ENCODE measurements around the gene CNTN6.

CNTN6 gene

GRCh38 chr3:1092771-1093170 lies at the start of gene CNTN6:
Gene CNTN6 (plus strand): TSS chr3:1093024. CDS start chr3:1148009, 54,985 bp downstream.
- DNase-seq (ENCODE audit: low read depth), result no peak

- no peak for DNase-seq (ENCODE audit: low read depth)
Observed at GRCh38 chr3:1048558-1048957, 44.3 kb upstream of the CNTN6 start.

- no peak for DNase-seq (ENCODE audit: low read depth)
Observed at GRCh38 chr3:1055870-1056269, 37.0 kb upstream of the CNTN6 start.

- no peak for DNase-seq (ENCODE audit: low read depth)
Observed at GRCh38 chr3:1056744-1057143, 36.1 kb upstream of the CNTN6 start.

- no peak for DNase-seq (ENCODE audit: low read depth)
Observed at GRCh38 chr3:1057436-1057835, 35.4 kb upstream of the CNTN6 start.

- DNase-seq (ENCODE audit: low read depth), result no peak
Observed at GRCh38 chr3:1068985-1069384, 23.8 kb upstream of the CNTN6 start.

GRCh38 chr3:1072041-1072440 lies 20.8 kb upstream of the CNTN6 start:
- DNase-seq (ENCODE audit: low read depth), result no peak

GRCh38 chr3:1079662-1080061 lies 13.2 kb upstream of the CNTN6 start:
- DNase-seq (ENCODE audit: low read depth), result no peak

- DNase-seq (ENCODE audit: low read depth), result no peak
Observed at GRCh38 chr3:1082108-1082507, 10.7 kb upstream of the CNTN6 start.

- DNase-seq (ENCODE audit: low read depth), result no peak
Observed at GRCh38 chr3:1087066-1087560, 5.7 kb upstream of the CNTN6 start.

GRCh38 chr3:1088503-1088902 lies 4.3 kb upstream of the CNTN6 start:
- DNase-seq (ENCODE audit: low read depth), result no peak

- no peak for DNase-seq (ENCODE audit: low read depth)
Observed at GRCh38 chr3:1091286-1091685, 1.5 kb upstream of the CNTN6 start.

- no peak for DNase-seq (ENCODE audit: low read depth)
Observed at GRCh38 chr3:1092061-1092460, 763 bp upstream of the CNTN6 start.

GRCh38 chr3:1093217-1093616 lies 393 bp downstream of the CNTN6 start:
- no peak for DNase-seq (ENCODE audit: low read depth)

GRCh38 chr3:1103525-1103924 lies 10.7 kb downstream of the CNTN6 start:
- no peak for DNase-seq (ENCODE audit: low read depth)

GRCh38 chr3:1117843-1118473 lies 25.1 kb downstream of the CNTN6 start:
- no peak for DNase-seq (ENCODE audit: low read depth)

GRCh38 chr3:1131166-1131565 lies 38.3 kb downstream of the CNTN6 start:
- DNase-seq (ENCODE audit: low read depth), result no peak

- DNase-seq (ENCODE audit: low read depth), result no peak
Observed at GRCh38 chr3:1135194-1135593, 42.4 kb downstream of the CNTN6 start.

- DNase-seq (ENCODE audit: low read depth), result no peak
Observed at GRCh38 chr3:1138036-1138435, 45.2 kb downstream of the CNTN6 start.

GRCh38 chr3:1139071-1139470 lies 46.2 kb downstream of the CNTN6 start:
- no peak for DNase-seq (ENCODE audit: low read depth)

GRCh38 chr3:1147326-1147725 lies 54.5 kb downstream of the CNTN6 start:
- DNase-seq (ENCODE audit: low read depth), result no peak

- no peak for DNase-seq (ENCODE audit: low read depth)
Observed at GRCh38 chr3:1147819-1148218, 55.0 kb downstream of the CNTN6 start.

- DNase-seq (ENCODE audit: low read depth), result no peak
Observed at GRCh38 chr3:1164101-1164500, 71.3 kb downstream of the CNTN6 start.

- DNase-seq (ENCODE audit: low read depth), result no peak
Observed at GRCh38 chr3:1171320-1171719, 78.5 kb downstream of the CNTN6 start.
